HG03064 (cell line): Measurements from ENCODE around the gene APOL1.

Experiments used
- ATAC-seq: cut with Tn5 transposase; IDR thresholded peaks from one replicate; pipeline ENCODE4 v1.9.1; 2021; ENCODE audit warnings: low read depth; ENCODE audit not compliant: unreplicated experiment

APOL1 gene

DNA sequence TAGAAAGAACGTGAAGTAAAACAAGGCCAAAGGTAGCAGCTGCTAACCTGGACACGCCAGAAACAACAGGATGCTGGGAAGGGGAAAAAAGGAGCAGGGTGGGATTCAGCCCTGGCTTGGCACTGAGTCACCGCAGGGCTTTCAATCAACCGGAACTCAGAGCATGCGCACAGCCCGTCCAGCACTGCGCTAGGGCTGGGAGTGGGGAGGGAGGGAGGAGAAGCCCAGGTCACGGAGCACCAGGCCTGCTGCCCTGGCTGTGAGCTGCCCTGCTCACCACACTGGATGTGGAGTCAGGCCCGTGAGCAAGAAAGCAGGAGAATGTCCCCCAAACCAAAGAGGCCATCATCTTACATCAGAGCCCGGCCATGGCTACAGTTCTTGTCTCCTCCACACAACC lies 51.5 kb downstream of the APOL1 start:
- ATAC-seq = no peak

DNA sequence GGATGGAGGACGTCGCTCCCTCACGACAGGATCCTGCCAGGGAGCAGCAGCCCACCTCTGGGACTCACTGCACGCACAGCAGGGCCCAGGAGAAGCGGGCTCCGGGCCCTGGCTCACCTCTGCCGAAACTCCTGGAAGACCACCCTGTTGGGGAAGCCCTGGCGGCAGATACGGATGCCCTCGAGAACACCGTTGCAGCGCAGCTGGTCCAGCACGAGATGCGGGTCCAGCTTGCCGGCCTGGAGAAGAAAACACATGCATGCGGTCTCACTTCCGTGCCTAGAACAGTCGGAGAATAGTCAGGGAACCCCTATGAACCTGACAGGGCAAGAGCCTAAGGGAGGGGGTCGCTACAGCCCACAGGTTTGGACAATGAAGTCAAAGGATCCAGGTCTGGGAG lies 52.9 kb downstream of the APOL1 start:
- no peak for ATAC-seq

DNA sequence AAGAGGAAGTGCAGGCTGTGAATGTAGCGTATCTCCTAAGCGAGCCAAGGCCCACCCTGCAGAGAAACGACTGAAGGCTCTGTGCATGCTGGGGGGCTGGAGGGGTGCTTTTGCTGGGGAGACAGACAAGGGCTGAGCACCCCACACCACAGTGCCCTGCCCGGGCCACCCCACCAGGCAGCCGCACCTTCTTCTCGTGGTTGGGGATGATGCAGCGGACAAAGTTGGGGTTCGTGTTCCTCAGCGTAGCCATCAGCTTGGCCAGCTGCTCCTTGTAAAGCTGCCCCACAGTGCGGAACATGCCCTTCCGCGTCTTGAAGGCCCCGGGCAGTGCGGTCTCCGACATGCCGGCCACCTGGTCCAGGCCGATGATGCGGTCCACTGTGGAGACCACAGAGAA lies 53.3 kb downstream of the APOL1 start:
- ATAC-seq = no peak

DNA sequence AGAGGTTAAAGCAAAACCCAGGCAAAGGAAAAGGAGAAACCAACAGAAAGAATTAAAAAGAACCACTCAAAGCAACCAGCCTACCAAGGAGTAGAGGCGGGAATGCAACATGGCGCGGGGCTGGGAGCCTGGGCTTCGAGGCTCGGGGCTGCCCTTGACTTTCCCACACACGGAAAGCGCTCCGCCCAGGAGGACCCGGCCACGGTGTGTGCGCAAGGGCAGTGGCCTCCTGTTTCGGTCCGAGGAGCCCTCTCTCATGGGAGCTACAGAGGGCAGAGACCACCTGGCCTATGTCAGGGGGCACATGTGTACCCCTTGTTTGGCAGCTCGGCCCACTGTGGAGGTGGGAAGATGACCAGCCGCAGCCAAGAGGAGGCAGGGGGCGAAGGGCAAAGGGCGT lies 55.9 kb downstream of the APOL1 start:
- ATAC-seq = no peak

DNA sequence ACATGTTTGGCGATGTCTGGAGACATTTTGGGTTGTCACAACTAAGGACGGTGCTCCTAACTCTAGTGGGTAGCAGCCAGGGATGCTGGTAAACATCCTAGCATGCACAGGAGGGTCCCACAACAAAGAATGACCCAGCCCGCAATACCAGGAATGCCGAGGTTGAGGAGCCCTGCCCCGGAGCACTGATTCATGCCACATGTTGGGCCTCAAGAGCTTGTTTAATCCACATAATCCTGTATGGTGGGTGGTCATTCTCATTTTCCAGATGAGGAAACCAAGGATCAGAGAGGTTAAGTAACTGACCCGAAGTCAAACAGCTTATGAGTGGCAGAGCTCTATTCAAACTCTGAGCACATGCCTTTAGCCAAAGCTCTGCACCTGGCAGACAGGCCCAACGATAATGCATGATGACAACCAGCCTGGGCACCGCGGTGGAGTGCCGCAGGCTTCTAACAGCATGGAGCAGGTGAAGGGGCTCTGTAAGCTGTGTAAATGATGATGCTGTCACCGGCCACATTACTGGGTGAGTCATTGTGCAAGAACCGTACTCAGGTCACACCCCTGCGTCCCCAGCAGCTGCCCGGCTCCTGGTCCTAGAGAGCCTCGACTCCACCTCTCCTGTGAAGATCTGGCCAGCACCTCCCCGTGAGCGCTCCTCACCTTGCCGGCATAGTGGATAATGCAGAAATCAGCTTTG lies 58.6 kb downstream of the APOL1 start:
- ATAC-seq = no peak

DNA sequence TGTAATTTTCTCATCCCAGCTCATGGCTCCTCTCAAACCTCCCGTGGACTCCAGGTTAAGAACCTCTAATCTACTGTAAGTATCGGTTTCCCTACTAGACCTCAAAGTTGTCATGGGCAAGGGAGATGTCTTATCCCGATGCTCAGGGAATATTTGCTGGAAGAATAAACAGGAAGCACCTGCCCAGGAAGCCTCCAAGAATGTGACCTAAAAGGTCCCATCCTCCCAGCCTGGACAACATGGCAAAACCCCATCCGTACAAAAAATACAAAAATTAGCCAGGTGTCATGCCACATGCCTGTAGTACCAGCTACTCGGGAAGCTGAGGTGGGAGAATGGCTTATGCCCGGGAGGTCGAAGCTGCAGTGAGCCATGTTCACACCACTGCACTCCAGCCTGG lies 62.4 kb downstream of the APOL1 start:
- ATAC-seq = no peak

DNA sequence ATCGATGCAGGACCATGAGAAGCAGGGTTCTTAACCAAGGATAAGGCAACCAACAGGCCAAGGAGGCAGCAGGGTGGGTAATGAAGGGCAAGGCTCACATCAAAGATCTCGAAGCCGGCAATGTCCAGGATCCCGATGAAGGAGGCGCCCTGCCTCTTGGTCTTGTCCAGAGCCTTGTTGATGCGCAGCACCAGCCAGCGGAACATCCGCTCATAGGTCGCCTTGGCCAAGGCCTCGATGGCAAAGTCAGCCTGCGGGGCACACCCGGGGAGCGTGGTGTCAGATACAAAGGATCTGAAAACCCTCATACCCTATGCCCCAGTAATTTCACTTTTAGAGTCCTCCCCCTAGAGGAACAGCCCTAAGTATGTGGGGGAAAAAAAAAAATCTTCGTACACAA lies 63.5 kb downstream of the APOL1 start:
- ATAC-seq = no peak
